ENCODE results near the gene ZBTB46.
A peak's percentile ranks its signal among the peaks of the same experiment; 100 is the strongest.
"Not testable (repeated sequence)": the region's sequence is repeated elsewhere in the genome, so short reads cannot be mapped to it uniquely, and the experiment has no call there.

ZBTB46 gene
- 0 to 0.21 reads per million in 2 donors for total RNA-seq

DNA sequence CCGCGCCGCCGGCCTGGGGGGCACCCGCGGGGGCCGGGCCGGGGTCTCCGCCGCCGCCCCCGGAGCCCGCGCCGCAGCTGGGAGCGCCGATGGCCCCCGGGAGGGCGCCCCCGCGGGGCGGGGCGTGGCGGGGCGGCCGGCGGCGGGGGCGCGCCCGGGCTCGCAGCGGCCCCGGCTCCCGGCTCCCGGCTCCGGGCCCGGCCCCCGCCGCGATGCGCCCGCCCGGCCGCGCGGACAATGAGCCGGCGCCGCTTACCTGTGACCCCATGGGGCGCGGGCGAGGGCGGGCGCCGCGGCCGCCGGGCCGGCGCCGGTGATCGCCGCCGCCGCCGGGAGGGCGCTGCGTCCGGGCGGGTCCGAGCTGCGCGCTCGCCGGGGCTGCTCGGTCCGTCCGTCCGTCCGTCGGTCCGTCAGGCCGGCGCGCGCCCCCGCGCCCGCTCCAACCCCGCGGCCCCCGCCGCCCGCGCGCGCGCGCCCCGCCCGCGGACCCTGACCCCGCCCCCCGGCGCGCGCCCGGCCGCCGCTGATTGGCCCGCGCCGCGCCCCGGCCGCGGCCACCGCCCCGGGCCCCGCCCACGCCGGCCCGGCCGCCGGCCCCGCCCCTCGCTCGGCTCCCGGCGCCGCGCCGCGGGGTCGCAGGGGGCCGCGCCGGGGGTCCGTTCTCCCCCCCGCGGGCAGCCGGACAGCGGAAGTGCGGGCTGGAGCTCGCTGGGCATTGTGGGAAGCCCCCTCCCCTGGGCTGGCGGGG is at the start of gene ZBTB46:
Gene ZBTB46, minus strand, starts transcription at position 424 of the 748 bp plus-strand sequence. CDS start 40,507 bp downstream, outside the sequence.
- DNase-seq, result no peak

- no peak for DNase-seq
Observed at GRCh38 chr20:63878899-63879663, 48.0 kb upstream of the ZBTB46 start.

DNA sequence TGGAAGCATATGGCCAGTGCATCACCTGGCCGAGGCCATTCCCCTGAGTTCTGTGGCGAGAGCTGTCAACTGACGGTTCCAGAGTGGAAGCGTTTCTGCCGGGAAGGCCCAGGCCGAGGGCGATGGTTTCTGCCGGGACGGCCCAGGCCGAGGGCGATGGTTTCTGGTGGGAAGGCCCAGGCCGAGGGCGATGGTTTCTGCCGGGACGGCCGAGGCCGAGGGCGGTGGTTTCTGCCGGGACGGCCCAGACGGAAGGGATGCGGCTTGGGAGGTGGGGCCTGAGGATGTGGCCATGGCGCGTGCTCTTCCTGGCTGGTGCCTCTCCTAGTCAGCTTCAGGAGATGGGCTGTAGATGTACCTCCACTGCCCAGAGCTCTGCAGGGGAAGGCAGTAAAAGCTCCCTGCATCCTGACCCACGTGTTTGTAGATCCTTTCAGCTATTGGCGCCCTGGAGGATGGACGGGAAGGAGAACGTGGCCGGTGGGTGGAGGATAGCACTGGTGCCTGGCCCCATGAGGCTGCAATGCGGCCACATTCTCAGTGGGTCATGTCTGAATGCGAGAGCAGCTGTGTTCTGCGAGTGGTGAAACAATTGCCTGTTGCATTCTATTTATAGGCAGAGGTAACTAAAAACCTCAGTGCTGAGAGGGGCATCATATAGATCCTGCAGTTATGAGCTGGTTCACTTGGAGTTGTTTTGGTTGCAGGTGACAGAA is 46.8 kb upstream of the ZBTB46 start:
- no peak for DNase-seq

DNA sequence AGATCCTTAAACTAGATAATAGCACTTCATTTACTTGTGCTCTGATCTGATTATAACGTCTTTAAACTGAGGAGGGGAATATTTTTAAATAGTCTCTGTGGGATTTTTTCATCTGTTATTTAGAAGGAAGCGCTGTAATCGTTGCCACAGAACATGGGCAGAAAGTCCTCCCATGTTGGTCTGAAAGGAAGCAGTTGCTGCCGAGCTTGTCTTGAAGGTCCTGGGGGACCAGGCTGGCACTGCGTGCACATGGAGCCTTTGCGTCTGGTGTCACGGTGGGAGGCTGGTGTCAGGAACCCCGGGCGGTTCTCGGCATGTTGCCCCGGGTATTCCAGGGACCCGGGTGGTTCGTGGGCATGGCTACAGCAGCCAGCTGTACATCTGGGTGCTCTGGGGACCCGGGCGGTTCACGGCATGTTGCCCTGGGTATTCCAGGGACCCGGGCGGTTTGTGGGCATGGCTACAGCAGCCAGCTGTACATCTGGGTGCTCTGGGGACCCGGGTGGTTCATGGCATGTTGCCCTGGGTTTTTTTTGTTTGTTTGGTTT is 45.5 kb upstream of the ZBTB46 start:
- no peak for DNase-seq

DNA sequence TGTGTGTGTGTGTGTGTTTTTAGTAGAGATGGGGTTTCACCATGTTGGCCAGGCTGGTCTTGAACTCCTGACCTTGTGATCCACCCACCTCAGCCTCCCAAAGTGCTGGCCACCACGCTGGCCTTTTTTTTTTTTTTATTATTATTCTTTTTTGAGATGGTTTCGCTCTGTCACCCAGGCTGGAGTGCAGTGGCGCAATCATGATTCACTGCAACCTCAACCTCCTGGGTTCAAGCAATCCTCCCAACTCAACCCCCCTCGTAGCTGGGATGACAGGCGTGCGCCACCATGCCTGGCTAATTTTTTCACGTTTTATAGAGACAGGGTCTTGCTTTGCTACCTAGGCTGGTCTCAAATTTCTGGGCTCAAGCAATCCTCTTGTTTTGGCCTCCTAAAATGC is 43.2 kb upstream of the ZBTB46 start:
- not testable (repeated sequence) for DNase-seq

DNA sequence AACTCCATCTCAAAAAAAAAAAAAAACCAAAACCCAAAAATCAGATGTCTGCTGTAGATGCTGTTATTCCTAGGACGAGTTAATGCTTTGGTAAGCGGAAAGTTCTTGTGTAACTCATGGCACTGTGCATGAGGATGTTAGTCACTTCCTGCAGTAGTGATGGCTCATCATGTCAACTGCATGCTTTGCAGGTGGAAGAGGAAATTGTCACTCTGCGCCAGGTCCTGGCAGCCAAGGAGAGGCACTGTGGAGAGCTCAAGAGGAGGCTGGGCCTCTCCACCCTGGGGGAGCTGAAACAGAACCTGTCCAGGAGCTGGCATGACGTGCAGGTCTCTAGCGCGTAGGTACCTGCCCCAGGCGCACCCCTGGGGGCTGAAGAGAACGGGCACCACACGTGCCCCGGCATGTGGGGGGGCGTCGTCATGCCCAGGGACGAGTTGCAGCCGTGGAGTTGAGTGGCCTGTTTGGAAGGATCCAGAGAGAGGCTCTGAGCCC is 42.5 kb upstream of the ZBTB46 start:
- no peak for DNase-seq

GRCh38 chr20:63868264-63868663 is 37.2 kb upstream of the ZBTB46 start:
- DNase-seq, result no peak

GRCh38 chr20:63867042-63867441 is 36.0 kb upstream of the ZBTB46 start:
- DNase-seq, result not testable (repeated sequence)

DNA sequence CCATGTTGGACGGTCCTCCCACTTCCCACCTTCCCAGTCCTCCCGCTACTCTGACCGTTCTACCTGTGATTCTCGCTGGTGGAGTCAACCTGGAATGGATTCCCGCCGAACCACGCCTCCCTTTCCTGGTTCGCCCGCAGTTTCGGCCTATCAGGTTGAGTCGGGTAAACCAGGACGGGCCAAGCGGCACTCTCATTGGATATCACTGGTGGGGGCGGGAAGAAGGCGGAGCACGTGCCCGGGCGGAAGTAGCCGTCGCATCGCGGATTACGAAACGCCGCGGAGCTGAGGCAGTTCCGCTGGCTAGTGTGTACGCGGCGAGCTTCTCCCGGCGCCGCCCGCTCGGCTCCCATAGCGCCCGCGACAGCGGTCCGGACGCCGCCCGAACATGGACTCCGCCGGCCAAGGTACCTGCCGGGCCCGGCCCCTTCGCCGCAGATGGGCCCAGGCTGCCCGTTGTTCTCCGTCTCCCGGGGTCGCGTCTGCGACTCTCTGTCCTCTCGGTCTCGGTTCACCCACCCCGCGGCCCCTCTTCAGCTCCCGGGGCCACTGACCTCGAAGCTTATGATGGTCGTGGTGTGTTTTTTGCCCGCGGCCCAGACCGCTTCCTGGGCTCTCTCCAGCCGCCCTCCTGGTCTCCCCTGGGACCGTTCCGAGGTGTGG is 34.0 kb upstream of the ZBTB46 start, which contains the start of gene TPD52L2:
Gene TPD52L2, plus strand, starts transcription at position 293 of the 663 bp plus-strand sequence. Its CDS starts 96 bp downstream, at position 389.
- DNase-seq, result peak; percentile 96

DNA sequence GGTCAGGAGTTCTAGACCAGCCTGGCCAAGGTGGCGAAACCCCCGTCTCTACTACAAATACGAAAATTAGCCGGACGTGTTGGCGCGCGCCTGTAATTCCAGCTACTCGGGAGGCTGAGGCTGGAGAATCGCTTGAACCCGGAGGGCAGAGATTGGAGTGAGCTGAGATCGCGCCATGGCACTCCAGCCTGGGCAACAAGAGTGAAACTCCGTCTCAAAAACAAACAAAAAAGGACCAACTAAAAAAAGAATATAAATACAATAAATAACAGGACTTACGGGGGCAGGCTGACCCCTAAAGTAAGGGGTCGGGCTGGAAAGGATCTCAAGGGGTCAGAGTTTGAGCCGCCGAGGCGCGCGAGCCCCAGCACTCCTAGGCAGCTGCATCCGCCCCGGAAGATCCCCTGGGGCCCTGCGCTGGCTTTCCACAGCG is 33.5 kb upstream of the ZBTB46 start:
- no peak for DNase-seq

- DNase-seq, result peak; percentile 57
Observed at GRCh38 chr20:63863798-63864544, 32.9 kb upstream of the ZBTB46 start.

DNA sequence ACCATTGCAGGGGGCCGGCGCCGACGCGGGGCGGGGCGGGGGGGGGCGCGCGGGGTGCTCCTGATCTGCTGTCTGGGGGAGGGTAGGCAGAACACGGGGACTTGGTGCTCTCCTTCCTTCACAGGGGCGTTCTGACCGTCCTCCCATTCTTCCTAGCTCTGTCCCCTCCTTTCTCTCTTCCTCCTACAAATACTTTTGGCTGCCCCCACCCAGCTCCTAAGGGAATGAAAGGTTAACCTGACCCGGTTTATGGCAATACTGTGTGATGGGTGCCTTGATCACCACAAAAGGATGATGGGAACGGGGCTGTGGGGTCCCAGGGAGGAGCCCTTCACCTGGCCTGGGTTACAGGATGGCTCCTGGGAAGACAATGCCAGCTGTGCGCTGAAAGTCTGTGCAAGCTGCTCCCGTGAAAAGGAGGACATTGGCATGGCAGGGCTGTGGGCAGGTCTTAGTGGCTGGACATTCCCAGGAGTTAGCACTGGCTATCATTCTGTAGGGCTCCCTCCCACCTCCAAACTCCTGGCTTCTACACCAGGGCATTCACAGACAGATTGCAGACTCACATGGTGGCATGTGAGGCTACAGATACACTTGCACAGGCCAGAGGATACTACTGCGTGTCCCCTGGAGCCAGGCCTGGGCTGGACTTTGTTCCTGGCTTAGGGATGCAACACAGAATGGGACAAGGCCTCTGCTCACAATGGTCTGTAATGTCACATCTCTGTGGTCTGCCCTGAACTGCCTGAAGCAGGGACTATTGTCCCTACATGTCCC is 32.1 kb upstream of the ZBTB46 start:
- no peak for DNase-seq

DNA sequence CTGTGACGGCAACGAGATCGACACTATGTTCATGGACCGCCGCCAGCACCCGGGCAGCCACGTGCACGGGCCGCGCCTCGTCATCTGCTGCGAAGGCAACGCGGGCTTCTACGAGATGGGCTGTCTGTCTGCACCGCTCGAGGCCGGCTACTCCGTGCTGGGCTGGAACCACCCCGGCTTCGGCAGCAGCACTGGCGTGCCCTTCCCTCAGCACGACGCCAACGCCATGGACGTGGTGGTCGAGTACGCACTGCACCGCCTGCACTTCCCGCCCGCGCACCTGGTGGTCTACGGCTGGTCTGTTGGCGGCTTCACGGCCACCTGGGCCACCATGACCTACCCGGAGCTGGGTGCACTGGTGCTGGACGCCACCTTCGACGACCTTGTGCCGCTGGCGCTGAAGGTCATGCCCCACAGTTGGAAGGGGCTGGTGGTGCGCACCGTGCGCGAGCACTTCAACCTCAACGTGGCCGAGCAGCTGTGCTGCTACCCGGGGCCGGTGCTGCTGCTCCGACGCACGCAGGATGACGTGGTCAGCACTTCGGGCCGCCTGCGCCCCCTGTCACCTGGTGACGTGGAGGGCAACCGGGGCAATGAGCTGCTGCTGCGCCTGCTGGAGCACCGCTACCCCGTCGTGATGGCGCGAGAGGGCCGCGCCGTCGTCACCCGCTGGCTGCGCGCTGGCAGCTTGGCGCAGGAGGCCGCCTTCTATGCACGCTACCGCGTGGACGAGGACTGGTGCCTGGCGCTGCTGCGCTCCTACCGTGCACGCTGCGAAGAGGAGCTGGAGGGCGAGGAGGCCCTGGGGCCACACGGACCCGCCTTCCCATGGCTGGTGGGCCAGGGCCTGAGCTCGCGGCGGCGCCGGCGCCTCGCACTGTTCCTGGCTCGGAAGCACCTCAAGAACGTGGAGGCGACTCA is 31.2 kb upstream of the ZBTB46 start:
- DNase-seq, result no peak

GRCh38 chr20:63861365-63861934 is 30.4 kb upstream of the ZBTB46 start, which contains the start of gene ABHD16B:
TSS of gene ABHD16B (plus strand) at chr20:63861498. CDS start at chr20:63861541, 43 bp downstream.
- DNase-seq, result no peak

- no peak for DNase-seq
Observed at GRCh38 chr20:63860325-63861051, 29.4 kb upstream of the ZBTB46 start.

DNA sequence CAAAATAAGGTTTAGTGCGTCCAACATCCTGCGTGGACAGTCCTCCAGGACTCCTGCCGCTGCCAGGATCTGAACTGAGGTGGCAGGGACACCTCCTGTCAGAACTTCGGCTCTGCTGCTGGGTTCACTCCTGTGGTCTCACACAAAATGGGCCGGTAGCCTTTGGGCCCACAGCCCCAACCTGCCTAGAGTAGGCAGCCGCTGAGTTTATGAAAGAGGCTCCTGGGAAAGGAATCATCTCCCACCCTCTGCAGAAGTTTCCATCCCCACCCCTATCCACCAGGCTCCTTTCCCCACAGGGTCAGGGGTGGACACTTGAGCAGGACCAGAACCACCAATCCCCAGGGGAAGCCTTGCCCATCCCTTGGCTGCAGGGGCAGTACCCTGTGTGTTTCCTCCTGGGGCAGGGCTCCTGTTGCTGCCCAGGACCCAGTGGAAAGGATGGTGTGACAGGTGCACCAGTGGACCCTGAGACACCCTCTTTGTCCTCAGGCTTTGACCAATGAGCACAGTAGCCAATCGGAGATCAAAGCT is 28.2 kb upstream of the ZBTB46 start:
- DNase-seq, result no peak

GRCh38 chr20:63858393-63859165 is 27.5 kb upstream of the ZBTB46 start:
- no peak for DNase-seq
